HG03439 (cell line): ENCODE measurements around the gene PLXNA2.

Experiments used
- ATAC-seq: cut with Tn5 transposase; IDR thresholded peaks from one replicate; pipeline ENCODE4 v1.9.1; 2021; ENCODE audit warnings: mild to moderate bottlenecking, moderate library complexity; ENCODE audit not compliant: unreplicated experiment

Gene PLXNA2

GRCh38 chr1:208166340-208167138, 77.6 kb downstream of the PLXNA2 start:
- ATAC-seq: no peak

GRCh38 chr1:208165659-208166058, 78.5 kb downstream of the PLXNA2 start:
- ATAC-seq: no peak

GRCh38 chr1:208164609-208165008, 79.6 kb downstream of the PLXNA2 start:
- no peak for ATAC-seq

- ATAC-seq: no peak
Observed at GRCh38 chr1:208163539-208163938, 80.6 kb downstream of the PLXNA2 start.

DNA sequence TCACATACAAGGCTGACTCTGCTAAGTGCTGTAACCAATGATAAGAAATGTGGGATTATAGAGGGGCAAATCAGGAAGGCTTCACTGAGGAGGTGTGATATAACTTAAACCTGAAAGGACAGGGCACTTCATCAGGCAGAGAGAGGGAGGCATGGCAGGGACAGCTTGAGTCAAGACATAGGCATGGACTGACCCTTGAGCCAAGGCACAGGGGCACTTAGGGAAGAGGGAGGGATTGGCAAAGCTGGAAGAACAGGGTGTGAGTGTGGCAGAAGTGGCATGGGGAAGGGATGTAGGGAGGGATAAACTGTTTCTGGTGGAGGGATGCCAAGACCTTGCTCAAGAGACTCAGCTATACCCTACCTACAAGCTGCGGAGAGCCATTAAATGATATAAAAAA, 81.3 kb downstream of the PLXNA2 start:
- no peak for ATAC-seq

DNA sequence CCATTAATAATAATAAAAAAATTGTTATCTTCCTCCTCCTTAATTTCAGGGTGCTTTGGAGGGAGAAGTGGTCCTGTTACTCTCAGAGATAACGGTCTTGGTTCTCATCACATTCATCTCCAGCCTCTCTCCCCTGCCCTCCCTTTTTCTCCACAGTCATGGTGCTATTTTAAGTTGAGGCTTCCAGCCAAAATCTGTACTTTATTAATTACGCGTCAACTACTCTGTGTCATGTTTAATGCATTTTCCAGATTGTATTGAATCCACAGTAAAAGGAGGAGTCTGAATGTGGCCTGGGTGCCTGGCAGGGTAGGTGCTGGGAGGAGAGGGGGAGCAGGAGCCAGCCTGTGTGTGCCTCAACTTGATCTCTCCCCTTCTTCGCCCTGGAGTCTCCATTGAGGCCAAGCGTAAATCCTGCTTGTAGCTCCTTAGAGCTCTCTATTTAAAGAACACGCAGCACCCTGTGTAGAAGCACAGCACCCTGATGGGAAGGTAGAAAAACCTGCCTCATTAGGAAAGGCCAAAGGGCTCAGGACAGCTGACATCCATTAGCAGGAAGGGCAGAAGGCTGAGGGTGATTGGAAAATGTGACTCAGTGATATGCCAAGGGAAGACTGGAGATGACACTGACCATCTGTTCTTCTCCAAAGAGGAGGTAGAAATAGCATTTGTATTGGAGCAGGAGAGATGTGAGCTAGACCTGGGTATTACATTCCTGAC, 82.4 kb downstream of the PLXNA2 start:
- ATAC-seq: no peak

DNA sequence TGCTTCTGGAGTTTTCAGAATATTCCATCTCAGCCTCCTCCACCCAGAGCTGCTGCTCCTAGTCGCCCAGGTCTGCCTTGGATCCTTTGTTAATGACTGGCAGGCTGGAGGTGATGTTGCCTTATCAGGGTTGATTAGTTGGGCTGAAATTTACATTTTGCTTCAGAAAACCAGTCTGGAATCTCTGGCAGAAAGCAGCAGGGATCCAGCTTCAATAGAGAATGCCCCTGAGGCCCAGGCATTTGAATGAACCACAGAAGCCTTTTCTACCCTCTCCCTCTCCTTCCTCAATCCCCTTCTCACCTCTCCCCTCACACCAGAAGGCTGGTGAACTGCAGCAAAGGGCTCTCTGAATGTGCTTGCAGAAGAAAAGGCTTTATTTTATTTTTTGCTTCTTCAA, 83.2 kb downstream of the PLXNA2 start:
- no peak for ATAC-seq

GRCh38 chr1:208160259-208160819, 83.8 kb downstream of the PLXNA2 start:
- ATAC-seq: no peak

GRCh38 chr1:208159555-208160258, 84.5 kb downstream of the PLXNA2 start:
- no peak for ATAC-seq

- ATAC-seq: no peak
Observed at GRCh38 chr1:208158640-208159554, 85.3 kb downstream of the PLXNA2 start.

- no peak for ATAC-seq
Observed at GRCh38 chr1:208157769-208158168, 86.4 kb downstream of the PLXNA2 start.

DNA sequence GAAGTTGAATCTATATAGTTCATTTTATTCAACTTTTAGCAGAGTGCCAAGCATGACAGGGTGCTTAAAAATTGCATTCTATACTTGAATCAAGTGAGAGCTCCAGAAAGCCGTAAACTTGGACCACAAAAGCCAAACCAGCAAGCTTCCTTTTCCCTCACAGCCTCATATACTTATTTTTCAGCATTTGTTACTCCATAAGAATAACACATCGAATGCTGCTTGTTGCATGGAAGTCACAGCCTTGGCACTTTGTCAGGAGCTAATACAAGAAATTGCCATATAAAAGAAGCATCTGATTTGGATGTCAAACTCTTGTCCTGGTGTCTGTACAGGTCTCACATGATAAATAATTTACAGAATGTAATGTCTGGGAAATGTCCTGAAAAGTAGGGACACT, 87.4 kb downstream of the PLXNA2 start:
- ATAC-seq: no peak

- no peak for ATAC-seq
Observed at GRCh38 chr1:208156310-208156709, 87.9 kb downstream of the PLXNA2 start.

DNA sequence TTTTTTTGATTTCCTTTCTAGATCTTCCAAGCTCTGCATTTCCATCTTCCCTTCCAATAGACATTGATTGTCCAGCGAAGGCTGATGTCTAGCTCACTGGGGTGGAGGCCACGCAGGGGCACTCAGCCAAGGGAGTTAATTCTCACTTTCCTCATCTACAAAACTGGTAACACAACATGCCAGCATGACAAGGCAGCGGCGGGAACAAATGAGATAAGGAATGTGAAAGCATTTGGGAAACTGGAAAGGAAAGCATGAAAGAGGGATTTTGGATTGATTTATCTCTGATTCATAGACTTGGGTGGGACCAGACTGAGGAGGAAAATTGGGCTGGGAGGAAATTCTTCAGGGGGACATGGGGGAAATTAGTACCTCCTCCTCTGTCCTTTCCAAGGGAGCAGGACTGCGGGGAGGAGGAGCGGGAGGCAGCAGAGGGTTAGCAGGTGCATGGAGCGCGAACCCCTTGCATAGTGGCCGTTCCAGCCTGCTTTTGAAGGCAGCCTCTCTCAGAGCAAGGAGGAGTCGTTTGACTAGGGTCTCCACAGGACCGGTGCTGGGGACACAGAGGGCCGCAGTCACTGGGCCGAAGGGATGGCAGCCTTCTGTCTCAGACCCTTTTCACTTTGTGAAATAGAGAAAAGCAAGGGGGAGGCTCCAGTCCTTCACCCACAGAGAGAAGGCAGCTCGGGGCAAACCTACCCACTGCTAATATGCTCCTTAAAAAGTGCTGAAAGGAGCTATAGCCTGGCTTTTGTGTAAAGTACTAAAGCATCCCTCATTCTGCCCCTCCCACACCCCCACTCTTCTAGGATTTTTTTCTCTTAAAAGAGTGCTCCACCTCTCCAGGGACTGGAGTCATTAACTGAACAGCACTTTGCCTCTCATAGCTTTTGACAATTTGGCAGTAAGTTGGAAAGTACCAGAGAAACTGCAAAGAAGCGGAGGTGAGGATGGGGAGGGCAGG, 89.2 kb downstream of the PLXNA2 start:
- no peak for ATAC-seq

DNA sequence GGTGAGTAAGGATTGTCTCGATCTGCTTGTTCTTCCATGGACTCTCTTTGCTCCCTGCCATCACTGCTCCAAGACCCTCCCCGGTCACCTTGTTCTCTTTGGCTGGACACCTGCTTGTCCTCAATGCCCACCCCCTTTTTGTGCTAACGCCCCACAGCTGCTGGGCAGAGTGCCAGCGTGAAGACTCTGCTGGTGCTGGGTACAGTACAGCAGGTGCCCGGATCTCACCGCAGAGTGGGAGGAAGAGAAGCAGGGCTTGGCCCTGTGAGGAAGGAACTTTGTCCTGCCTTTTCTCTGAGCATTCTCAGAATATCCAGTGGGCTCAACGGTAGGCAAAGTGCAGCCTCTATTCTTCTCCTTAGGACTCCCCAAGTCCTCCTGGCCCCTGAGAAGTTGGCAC, 90.1 kb downstream of the PLXNA2 start:
- ATAC-seq: no peak

DNA sequence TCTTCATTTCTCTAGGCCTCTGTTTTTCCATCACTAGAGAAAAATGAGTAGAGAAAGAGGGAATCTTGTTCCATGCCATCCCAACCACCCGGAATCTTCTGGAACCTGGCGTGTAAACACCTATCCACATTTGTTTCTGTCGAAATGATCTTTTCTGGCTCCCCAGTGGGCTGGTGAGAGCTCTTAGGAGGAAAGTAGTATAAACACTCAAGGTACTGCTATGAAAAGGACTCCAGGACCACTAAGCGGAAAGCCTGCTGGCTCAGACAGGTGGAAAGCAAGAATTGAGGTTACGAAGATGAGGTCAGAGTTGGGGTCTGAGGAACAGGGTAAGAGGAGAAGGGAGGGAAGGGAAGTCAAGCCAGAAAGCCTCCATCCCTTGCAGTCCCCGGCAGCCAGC, 90.8 kb downstream of the PLXNA2 start:
- no peak for ATAC-seq

DNA sequence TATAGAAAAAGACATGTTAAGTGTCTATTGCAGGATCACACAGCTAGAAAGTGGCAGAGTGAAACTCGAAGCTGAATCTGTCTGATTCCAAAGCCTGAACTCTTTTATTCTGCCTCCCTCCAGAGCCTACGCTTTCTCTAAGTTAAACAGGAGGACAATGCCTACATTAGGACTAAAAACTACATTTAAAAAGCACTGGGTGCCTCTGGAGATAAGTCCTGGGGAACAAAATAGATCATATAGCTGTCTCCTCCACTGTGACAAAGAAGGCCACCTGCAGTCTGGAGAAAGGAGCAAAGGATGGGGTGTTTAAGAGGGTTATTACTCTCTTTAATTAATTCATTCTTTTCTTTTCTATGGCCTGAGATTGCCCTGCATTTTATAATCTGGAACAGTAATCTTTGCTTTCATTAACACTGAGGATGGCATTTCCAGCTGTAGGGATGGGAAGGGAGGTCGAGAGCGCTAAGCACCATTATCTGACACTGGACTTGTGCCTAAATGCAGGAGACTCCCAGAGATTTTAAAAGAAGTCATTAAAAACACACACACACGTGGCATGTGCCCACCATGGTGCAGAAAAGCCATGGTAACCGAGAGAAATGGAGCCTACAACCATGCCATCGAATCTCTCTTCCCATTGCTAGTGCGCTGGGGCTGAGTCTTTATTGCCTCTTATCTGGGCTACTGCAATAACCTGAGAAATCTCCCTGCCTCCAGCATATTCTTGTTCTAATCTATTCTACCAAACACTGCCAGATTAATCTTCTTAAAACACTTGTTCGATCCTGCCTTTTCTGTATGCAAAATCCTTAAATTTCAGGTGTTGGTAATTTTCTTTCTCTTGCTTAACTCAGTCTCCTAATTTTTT, 92.2 kb downstream of the PLXNA2 start:
- ATAC-seq: no peak

DNA sequence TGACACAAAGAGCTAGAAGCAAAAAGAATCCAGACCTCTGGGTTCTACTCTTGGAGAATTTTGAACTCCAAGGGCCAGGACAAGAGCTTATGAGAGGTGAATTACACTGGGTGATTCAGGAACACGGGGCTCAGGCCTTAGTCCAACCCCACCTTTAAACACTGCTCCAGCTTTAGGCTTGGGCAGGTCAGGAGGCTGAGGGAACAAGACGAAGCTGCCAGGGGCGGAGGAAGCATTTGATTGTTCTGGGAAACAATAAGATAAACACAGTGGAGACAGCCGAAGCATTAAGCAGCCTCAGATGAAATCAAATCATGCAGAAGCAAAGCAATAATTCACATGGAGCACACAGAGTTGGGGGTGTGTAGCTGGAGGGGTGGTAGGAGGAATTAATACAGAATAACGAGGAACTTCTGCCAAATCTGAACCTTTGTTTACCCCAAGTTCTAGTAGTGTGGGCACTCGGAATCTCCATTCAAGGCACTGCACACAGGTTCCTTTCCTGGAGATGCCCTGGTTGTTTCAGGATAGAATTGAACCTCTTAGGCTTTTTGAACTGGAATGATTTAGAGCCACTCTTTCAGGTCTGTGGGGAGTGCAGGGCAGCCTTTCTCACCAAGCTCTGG, 93.2 kb downstream of the PLXNA2 start:
- no peak for ATAC-seq
